Stimulated activated CD4-positive, alpha-beta T cell treated with anti-CD3 and anti-CD28 coated beads, Interleukin-2, amount 100 ng/mL, for 48 hours (primary cell): Measurements from ENCODE around the gene GDF7.
A peak's percentile ranks its signal among the peaks of the same experiment; 100 is the strongest.

Experiments
- DNase-seq, 2 donors: peaks; one replicate each; pipeline ENCODE4 v3.0.0-alpha.2; 2020

The GDF7 gene

GRCh38 chr2:20629581-20630171 is 37.3 kb upstream of the GDF7 start:
- DNase-seq = no peak

- no peak for DNase-seq
Observed at GRCh38 chr2:20630967-20631366, 36.0 kb upstream of the GDF7 start.

DNA sequence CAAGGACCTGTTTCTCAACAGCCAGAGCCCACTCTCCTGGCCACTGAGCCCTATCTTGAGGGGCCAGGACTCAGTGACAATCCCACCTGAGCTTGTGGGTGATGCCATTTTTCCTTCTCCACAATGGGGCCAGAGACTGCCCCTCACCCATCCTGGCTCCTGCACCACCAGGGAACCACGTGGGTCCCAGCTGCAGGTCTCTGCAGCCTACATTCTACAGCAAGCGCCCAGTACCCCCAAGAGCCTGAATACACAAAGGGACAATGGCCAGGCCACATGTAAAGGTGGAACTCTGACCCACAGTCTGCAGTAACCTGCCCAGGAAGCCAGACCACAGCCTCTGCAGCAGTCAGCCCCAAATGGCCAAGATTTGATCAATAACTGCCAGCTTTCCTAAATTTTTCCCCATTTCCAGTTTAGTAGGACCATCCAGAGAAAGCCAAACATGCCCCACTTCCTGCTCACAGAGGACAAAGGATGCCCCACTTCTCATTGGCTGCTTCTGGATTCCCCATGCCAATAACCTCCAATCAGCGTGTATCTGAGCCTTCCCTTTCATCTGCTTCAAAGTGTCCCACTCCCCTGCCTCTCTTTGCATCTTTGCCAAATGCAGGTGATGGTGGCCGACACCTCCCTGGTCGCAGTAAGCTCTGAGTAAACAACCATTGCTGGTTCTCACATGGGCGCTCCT is 35.2 kb upstream of the GDF7 start:
- DNase-seq = no peak

DNA sequence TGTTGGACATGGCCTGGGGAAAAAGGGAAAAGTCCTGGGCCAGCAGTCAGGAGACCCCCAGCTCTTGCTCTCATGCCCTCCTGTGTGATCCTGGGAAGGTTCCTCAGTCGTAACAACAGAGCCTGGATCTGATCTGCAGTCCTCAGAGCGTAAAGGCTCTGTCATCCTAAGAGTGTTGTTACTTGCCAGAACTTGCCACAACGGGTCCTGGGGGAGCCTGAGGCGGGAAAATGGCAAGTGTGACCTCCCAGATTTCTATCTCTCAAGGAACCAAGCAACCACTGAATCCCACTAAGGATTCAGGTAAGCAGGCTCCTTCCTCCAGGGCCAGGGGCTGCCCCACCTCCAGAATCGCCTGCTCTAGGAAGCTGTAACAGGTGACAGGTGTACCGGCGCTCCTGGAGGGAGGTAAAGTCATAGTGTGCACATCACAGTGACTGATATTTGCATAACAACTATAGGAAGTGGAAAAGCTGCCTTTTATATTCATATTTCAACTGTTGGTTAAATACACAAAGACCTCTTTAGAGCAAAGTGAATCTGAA is 34.4 kb upstream of the GDF7 start:
- DNase-seq = no peak

- DNase-seq = no peak
Observed at GRCh38 chr2:20633001-20633400, 33.9 kb upstream of the GDF7 start.

DNA sequence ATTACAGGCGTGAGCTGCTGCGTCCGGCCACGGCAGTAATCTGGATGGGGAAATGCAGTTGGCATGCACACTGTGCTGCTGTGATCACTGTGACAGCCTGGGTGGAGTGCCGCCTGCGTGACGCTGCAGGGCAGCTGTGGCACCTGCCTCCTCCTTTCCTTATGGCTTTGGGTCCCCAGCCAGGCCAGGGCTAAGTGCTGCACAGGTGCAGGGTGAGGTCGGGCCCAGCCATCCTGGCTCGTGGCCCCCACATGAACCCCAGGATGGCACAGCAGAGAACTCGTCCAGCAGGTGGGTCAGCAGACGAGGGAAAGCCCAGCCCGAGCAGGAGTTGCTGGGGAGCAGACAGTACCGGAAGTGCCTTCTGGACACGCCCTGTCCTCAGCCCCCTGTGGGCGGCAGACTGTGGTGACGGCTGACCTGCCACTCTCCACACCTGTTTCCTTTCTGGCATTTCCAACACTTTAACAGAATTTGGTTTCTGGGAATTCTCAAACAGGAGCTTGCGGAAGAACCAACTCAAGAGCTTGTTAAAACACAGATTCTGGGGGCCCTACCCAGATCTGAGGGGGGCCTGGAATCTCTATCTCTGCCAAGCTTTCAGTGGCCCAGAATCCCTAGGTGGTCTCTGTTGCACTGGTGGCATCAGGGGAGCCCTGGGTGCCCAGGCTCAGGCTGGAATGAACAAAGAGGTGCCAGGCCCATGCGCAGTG is 33.0 kb upstream of the GDF7 start:
- no peak for DNase-seq

- no peak for DNase-seq
Observed at GRCh38 chr2:20634507-20635112, 32.3 kb upstream of the GDF7 start.

DNA sequence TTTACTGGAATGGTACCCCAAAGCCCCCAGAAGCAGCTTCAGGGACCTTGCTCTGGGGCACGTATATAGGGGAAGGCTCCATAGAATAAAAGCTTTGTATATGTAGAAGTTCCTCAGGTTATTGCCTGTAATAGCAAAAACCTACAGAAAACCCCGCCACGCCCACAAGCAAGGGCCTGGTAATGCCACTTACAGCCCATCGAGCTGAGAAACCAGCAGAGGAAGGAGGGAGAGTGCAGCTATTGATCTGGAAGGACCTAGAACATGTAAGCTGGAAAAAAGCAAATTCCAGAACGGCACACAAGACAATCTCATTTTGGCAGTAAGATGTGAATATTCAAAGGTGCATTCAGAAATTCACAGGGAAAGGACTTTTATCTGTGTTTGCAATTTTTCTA is 31.8 kb upstream of the GDF7 start:
- DNase-seq = no peak

DNA sequence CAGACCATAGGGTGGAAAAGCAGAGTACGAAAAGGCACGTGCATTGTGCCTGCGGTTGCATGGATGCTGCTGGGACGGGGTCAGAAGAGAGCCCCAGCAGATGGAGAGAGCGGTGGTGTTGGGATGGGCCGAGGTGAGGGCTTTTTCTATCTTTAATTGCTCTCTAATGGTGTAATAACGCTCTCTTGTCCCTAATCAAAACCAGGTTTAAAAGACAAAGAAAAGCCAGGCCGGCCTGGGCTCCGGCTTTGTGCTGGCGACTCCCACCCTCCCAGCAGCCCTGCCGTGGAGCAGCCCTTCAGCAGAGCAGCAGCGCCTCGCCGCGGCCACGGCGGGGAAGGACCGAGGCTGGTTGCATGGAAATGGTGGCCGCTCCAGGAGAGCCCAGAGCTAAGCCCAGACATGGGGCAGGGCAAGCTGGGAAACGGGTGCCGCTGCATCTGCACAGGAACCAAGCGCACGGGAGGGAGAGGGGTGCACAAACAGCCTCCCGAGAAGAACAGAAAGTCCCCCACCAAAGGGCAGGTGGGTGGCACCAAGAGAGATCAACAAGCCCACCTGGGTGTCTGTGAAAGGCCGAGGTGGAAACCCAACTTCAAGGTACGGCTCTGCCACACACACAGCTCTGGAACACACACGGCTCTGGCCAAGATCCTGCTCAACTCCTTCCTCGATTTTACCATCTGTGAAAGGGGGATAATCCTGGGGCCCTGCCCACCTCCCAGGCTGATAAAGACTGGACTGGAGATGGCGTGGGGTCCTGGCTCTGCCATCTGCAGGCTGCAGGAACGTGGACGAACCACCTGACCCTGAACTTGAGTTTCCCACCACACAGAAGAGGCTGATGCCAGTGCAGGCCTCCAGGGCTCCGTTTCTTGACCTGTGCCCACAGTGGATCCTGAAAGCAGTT is 31.0 kb upstream of the GDF7 start:
- peak; percentile 44 to 61 for DNase-seq

GRCh38 chr2:20637147-20637546 is 29.8 kb upstream of the GDF7 start:
- no peak for DNase-seq

GRCh38 chr2:20638014-20638413 is 28.9 kb upstream of the GDF7 start:
- no peak for DNase-seq

- no peak for DNase-seq
Observed at GRCh38 chr2:20638646-20639430, 28.1 kb upstream of the GDF7 start.

DNA sequence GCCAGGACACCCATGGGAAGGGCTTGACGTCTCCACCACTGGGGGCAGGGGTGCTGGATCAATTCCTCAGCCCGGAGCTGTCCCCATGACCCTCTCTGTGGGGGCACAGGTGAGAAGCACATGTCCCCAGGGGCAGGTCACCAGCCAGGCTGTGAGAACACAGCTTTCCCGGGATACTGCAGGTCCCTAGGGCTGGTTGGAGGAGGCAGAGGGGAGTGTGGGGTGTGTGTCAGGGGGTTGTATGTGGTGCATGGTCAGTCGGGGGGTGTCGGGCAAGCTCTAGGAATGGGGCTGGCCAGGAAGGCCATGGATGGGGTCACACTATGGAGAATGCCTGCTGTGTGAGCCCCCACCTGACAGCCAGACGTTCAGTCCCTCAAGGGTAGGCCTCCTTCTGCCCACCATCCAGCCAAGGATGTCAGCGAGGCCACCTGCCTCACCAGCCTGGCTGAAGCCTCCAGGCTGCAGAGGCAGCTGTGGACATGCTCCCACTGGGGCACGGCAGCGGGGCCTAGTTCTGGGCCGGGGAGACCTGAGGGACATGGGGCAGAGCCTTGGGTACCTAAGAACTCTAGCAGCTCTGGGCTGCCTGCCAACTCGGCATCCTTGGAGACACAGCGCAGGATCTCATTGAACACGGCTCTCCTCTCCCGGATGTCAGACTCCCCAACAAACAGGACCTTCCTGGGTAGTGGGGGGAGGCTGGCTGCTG is 26.4 kb upstream of the GDF7 start:
- no peak for DNase-seq

DNA sequence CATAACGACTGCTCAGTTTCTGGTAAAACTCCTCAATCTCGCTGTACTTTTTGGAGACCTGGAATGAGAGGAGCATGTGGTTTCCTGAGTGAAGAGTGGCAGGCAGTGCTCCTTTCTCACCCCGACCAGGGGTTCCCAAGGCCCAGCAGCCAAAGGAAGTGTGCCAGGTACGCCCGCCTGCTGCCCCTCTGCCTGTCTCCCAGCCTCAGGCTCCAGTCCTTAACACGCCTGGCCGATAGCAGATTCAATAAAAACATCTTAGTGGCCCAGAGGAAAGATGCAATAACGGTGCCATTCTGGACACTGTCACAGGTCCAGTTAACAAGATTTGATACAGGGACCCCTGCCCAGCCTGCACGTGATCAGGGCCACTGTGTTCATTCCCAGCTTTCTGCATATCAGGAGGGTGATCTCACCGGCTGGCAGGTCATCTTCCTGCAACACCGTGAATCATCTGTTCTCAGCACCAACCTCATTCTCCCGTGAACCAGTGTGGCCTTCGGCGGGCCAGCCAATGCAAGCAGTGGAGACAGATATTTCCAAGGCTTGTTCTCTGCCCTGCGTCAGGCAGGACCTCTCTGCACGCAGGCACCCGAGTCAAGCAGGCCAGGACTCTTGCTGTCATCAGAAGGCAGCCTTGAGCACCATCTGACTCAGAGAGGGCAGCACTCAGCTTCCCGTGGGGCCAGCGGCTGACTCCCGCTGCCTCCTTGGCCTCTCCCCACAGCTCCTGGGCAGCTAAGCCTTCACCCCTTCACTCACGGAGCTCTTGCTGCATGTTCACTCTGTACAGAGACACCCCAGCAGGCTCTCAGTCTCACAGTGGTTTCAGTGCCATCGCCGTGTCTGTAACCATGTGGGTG is 25.6 kb upstream of the GDF7 start:
- DNase-seq = no peak

GRCh38 chr2:20642055-20642971 is 24.6 kb upstream of the GDF7 start:
- peak; percentile 71 to 77 for DNase-seq

GRCh38 chr2:20643060-20643459 is 23.9 kb upstream of the GDF7 start:
- DNase-seq = no peak

- no peak for DNase-seq
Observed at GRCh38 chr2:20643826-20644225, 23.1 kb upstream of the GDF7 start.

- no peak for DNase-seq
Observed at GRCh38 chr2:20645301-20645701, 21.6 kb upstream of the GDF7 start.

- no peak for DNase-seq
Observed at GRCh38 chr2:20645761-20646160, 21.2 kb upstream of the GDF7 start.
